Thoracic aorta (tissue), 2 donors: Measurements from ENCODE around the gene MMD2. TPM values are rescaled to one million over a fixed set of nuclear protein-coding genes. Genes with fewer than 3 reads are reported as not detected.

Experiments
- ATAC-seq: fragments of 150-250 bp; one replicate; pipeline ENCODE4 v1.8.0; 2017; ENCODE audit warnings: low read depth; ENCODE audit not compliant: insufficient number of reproducible peaks, low FRiP score
- DNase-seq: peaks from one replicate; pipeline ENCODE4 v3.0.0-alpha.2; 2020; ENCODE audit warnings: low spot score
- H3K27ac ChIP-seq, 2 donors: fragments of 200-600 bp; sonication (generic); 1 replicate in 1 of 2; 2 replicates in 1 of 2; pipeline ENCODE4 v1.5.1; 2016; ENCODE audit warnings: mild to moderate bottlenecking in 2 of 2, moderate library complexity in 2 of 2
- H3K27me3 ChIP-seq: fragments of 200-600 bp; sonication (generic); replicated peaks from 2 replicates; pipeline ENCODE4 v1.6.0; 2016; ENCODE audit warnings: mild to moderate bottlenecking; ENCODE audit not compliant: insufficient read depth
- H3K36me3 ChIP-seq: fragments of 200-600 bp; sonication (generic); one replicate; pipeline ENCODE4 v1.5.1; 2016
- H3K4me1 ChIP-seq, 2 donors: fragments of 200-600 bp; sonication (generic); 1 replicate in 1 of 2; 2 replicates in 1 of 2; pipeline versions ENCODE4 v1.5.1 to v1.6.0; 2016; ENCODE audit warnings: low read depth in 2 of 2, mild to moderate bottlenecking in 1 of 2; ENCODE audit not compliant: control insufficient read depth in 1 of 2
- H3K4me3 ChIP-seq: fragments of 200-600 bp; sonication (generic); 2 replicates; pipeline ENCODE4 v1.5.1; 2016; ENCODE audit warnings: mild to moderate bottlenecking
- H3K9me3 ChIP-seq: fragments of 200-600 bp; sonication (generic); 2 replicates; pipeline ENCODE4 v1.5.1; 2016
- total RNA-seq, 2 donors: library from RNA; depleted of rRNA; stranded (reverse); fragments of >200 nt; gene quantifications; one replicate each; pipeline versions ENCODE4 v1.1.0 to v1.2.3, GENCODE V29; 2016
- TF ChIP-seq, protein P1 (sequence below): fragments of 200-600 bp; sonication (generic); IDR thresholded peaks from one replicate; pipeline ENCODE4 v1.5.1; 2019; ENCODE audit warnings: antibody characterized with exemption

Gene MMD2
- total RNA-seq, 2 donors from 2014 or later, result not detected

DNA sequence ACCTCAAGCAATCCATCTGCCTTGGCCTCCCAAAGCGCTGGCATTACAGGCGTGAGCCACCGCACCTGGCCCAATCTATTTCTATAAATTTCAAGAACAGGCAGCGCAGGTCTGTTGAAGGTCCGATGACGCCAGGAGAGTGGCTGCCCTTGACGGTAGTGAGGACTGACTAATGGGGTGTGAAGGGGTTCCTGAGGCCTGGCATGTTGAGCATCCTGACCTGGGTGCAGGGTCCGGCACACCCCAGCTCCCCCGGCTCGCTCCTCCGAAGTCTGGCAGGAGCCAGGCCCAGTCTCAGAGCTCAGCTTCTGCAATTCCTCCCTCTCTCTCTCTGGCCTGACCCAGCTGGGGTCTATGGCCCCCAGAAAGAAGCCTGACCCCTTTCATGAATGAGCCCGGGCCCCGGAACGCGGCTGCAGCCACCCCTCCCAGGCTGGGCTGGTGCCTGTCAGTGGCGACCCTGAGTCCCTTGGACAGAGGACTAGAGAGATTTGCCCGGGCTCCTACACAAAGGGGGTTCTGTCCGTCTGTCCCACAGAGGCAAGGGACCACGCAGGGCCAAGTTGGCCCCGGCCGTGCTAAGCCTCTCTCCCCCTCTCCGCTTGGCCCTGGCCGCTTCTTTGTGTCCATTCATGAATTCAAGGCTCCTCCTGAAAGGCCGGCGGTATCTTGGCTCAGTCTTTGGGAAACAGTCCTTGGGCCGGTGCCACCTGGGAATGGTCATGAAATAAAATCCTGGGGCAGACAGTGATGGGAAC lies 18.8 kb downstream of the MMD2 start:
- Histone ChIP-seq H3K36me3 (no peaks in the 10 kb centered on the region), H3K9me3 (no peaks in the 10 kb centered on the region), H3K27me3 (no peaks in the 10 kb centered on the region), H3K4me1 (no peaks in the 10 kb centered on the region), H3K27ac (no peak overlapping the region), H3K4me3 (no peak overlapping the region)
- no peak for DNase-seq
- TF ChIP-seq, protein P1, sequence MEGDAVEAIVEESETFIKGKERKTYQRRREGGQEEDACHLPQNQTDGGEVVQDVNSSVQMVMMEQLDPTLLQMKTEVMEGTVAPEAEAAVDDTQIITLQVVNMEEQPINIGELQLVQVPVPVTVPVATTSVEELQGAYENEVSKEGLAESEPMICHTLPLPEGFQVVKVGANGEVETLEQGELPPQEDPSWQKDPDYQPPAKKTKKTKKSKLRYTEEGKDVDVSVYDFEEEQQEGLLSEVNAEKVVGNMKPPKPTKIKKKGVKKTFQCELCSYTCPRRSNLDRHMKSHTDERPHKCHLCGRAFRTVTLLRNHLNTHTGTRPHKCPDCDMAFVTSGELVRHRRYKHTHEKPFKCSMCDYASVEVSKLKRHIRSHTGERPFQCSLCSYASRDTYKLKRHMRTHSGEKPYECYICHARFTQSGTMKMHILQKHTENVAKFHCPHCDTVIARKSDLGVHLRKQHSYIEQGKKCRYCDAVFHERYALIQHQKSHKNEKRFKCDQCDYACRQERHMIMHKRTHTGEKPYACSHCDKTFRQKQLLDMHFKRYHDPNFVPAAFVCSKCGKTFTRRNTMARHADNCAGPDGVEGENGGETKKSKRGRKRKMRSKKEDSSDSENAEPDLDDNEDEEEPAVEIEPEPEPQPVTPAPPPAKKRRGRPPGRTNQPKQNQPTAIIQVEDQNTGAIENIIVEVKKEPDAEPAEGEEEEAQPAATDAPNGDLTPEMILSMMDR, result no peak
- ATAC-seq, result no peak

DNA sequence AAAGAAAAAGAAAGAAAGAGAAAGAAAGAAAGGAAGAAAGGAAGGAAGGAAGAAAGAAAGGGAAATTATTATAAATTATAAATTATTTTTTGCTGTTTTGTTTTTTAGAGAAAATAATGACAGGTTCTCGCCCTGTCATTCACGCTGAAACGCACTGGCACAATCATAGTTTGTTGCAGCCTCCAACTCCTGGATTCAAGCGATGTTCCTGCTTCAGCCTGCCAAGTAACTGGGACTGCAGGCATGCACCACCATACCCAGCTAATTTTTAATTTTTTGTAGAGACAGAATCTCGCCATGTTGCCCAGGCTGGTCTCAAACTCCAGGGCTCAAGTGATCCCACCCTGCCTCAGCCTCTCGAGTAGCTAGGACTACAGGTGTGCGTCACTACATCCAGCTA lies 21.6 kb downstream of the MMD2 start:
- H3K4me3 ChIP-seq, result no peak overlapping the region
- H3K27me3 ChIP-seq, result no peaks in the 10 kb centered on the region
- no peak for ATAC-seq
- no peaks in the 10 kb centered on the region for H3K36me3 ChIP-seq
- no peak for DNase-seq
- no peaks in the 10 kb centered on the region for H3K4me1 ChIP-seq
- no peaks in the 10 kb centered on the region for H3K9me3 ChIP-seq
- no peak overlapping the region for H3K27ac ChIP-seq
- TF ChIP-seq, protein P1, result no peak

DNA sequence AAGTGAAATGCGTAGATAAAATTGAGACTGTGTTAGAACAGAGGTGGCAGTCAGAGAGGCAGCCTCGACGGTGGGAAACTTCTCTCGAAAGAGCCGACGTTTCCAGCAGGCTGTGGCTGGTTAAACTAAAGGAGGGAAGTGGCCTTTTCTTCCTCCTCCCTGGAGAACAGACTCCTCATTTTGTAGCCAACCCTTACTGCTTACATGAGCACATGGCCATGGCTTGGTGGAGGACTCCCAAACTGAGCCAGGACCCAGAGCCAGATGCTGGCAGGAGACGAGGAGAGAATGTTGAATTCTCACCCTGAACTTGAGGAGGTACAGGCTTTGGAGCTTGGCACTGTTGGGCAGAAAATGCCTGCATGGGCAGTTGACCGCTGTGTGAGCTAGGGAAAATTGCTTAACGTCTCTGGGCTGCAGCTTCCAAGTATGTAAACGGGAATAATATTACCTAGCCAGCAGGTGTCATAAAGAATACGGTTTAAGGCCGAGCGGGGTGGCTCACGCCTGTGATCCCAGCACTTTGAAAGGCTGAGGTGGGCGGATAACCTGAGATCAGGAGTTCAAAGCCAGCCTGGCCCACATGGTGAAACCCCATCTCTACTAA lies 24.5 kb downstream of the MMD2 start:
- no peak for DNase-seq
- H3K9me3 ChIP-seq, result no peaks in the 10 kb centered on the region
- H3K27me3 ChIP-seq, result no peaks in the 10 kb centered on the region
- H3K4me1 ChIP-seq, result no peaks in the 10 kb centered on the region
- no peak for ATAC-seq
- TF ChIP-seq, protein P1, result no peak
- H3K4me3 ChIP-seq, result no peak overlapping the region
- no peaks in the 10 kb centered on the region for H3K36me3 ChIP-seq
- no peak overlapping the region for H3K27ac ChIP-seq

DNA sequence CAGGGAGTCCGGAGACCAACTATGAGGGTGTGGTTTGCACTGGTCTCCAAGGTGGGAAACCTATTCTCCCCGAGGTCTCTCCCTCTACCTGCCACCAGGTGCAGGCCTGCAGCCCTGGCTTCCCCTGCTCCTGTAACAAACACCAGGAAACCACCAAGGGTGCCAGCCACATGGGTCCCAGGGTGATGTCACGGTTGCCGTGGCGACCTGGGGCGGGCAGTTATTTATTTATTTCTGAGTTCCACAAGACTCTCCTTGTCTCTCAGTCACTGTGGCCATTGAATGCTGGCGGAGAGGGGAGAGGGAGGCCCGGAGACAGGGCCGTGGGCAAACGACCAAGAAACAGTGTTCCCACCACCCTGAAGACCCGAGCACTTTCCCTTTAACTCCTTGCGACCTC lies 27.0 kb downstream of the MMD2 start:
- TF ChIP-seq, protein P1, result no peak
- no peak overlapping the region for H3K27ac ChIP-seq
- ATAC-seq, result no peak
- DNase-seq, result no peak
- no peaks in the 10 kb centered on the region for H3K4me1 ChIP-seq
- H3K36me3 ChIP-seq, result no peaks in the 10 kb centered on the region
- H3K9me3 ChIP-seq, result no peaks in the 10 kb centered on the region
- no peaks in the 10 kb centered on the region for H3K27me3 ChIP-seq
- no peak overlapping the region for H3K4me3 ChIP-seq

DNA sequence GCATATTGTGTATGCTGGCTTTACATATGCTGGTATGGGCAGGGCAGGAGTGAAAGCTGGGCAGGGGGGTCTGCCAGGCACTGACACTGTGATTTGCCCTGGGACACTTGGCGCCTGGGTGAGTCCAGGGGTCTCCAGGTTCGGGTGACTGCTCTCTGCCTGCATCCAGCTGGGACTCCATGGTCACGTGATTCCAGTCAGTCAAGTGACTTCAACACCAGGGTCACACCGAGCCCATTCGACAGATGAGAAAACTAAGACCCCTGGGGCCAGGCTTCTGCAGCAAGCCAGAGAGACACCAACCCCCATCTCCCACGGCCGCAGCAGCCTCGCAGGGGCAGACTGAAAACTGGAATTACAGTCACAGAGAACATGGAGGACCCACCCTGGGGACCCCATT lies 30.0 kb downstream of the MMD2 start:
- Histone ChIP-seq H3K27ac (no peak overlapping the region), H3K4me1 (no peaks in the 10 kb centered on the region), H3K27me3 (no peaks in the 10 kb centered on the region), H3K36me3 (no peaks in the 10 kb centered on the region), H3K9me3 (no peaks in the 10 kb centered on the region), H3K4me3 (no peak overlapping the region)
- TF ChIP-seq, protein P1, result no peak
- no peak for DNase-seq
- no peak for ATAC-seq
